AG08395 (cell line): ENCODE results near the gene ARMC6.
"Not testable (repeated sequence)": the region's sequence is repeated elsewhere in the genome, so short reads cannot be mapped to it uniquely, and the experiment has no call there.

ENCODE experiments used
- DNase-seq: peaks from one replicate; pipeline ENCODE4 v3.0.0; 2012; ENCODE audit warnings: mixed read lengths, low spot score

ARMC6 gene

DNA sequence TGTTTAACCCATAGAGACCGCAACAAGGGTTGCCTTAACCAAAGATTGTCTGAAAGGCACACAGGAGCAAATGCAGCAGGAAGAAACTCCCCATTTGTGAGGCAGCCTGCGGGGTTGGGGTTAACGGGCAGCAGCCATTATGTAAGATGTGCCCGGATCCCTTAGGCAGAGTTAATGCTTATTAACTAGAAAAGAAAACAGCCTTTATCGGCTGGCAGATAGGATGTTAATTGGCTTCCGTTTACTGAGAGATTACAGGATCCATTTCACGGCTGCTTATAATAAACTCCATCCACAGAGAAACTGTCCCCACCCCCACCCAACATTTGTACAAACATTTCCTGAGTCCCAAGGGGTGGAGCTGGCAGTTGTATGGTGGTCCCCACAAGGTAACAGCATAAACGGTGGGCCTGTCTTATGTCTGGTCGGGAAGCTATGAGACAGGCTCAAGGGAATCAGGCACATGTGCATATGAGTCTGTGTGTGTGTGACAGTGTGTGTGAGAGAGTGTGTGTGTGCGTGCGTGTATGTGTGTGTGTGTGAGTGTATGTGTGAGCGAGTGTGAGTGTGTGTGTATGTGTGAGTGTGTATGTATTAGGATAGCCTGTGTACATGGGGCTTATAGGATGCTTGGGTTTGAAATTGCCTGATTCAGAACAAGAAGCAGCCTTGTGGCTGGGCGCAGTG is 40.9 kb downstream of the ARMC6 start:
- DNase-seq, result no peak

DNA sequence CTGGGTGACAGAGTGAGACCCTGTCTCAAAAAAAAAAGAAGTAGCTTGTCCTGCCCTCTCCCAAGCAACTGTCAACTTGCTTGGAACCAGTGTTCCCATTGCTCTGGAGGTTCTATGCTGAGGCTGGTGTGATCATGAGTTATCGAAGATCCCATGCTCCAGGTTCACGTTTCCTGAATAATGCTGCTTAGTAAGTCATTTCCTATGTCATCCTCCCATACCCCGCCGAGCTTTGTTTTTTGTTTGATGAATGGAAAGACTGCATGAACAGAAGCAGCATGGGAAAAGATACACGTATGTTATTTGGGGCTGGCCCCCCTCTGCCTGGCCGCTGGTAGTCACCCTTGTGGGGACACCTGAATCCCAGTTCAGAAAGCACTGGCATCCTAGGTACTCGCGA is 41.7 kb downstream of the ARMC6 start:
- DNase-seq, result no peak

DNA sequence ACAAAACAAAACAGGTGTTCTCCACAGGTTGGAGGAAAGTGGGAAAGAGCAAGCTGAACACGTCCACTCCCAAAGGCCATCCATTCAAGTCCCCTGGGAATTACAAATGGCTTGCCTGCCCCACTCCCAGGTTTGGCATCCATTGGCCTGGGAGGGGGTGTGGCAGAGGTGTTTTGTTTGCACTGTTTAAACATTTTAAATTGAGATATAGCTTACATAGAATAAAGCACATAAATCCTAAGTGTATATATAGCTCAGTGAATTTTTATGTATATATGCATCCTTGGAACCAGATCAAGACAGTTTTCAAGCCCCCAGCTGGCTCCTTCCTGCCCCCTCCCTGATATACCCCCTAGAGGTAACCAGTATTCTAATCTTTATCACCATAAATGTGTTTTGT is 43.1 kb downstream of the ARMC6 start:
- no peak for DNase-seq

- DNase-seq, result no peak
Measured at GRCh38 chr19:19077103-19077502, 43.7 kb downstream of the ARMC6 start.

GRCh38 chr19:19078801-19079200 is 45.4 kb downstream of the ARMC6 start:
- no peak for DNase-seq

DNA sequence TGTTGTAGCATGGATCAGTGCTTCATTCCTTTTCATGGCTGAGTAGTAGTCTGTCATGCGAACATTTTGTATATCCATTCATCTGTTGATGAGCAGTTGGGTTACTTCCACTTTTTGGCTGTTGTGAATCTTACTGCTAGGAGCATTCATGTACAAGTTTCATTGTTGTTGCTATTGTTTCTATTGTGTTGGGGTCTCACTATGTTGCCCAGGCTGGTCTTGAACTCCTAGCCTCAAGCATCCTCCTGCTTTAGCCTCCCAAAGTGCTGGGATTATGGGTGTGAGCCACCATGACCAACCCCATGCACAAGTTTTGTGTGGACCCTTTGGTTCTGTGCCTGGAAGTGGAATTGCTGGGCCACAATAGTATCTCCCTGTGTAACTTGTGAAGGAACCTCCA is 46.2 kb downstream of the ARMC6 start:
- DNase-seq, result no peak

- DNase-seq, result no peak
Measured at GRCh38 chr19:19081642-19082151, 48.3 kb downstream of the ARMC6 start.

DNA sequence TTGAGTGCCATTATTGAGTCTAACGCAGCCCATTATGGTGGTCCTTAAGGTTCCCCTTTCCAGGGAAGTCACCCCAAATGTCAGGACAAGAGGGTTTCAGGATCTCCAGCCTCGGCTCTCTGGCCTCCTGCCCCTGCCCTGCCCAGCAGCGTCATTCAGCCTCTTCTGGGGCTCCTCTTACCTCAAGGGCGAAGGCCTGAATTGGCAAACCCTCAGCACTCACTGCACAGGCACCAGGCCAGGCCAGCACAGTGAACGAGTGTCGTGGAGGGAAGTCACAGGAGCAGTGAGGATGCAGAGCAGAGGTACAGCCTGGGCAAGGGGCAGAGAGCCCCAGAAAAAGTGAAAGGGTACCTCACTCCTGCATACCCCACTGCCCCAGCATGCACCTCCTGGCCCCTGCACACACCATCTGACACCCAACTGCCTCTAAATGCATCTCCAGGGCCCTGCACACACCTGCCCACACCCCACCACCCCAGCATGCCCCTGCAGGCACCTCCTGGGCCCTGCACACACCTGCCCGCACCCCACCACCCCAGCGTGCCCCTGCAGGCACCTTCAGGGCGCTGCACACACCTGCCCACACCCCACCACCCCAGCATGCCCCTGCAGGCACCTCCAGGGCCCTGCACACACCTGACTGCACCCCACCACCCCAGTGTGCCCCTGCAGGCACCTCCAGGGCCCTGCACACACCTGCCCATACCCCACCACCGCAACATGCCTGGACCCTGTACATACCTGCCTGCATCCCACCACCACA is 50.2 kb downstream of the ARMC6 start:
- no peak for DNase-seq

- no peak for DNase-seq
Measured at GRCh38 chr19:19087676-19088075, 54.3 kb downstream of the ARMC6 start.

GRCh38 chr19:19094513-19094912 is 61.1 kb downstream of the ARMC6 start:
- DNase-seq, result no peak

GRCh38 chr19:19095691-19096090 is 62.3 kb downstream of the ARMC6 start:
- no peak for DNase-seq

GRCh38 chr19:19096641-19097627 is 63.5 kb downstream of the ARMC6 start:
- no peak for DNase-seq

DNA sequence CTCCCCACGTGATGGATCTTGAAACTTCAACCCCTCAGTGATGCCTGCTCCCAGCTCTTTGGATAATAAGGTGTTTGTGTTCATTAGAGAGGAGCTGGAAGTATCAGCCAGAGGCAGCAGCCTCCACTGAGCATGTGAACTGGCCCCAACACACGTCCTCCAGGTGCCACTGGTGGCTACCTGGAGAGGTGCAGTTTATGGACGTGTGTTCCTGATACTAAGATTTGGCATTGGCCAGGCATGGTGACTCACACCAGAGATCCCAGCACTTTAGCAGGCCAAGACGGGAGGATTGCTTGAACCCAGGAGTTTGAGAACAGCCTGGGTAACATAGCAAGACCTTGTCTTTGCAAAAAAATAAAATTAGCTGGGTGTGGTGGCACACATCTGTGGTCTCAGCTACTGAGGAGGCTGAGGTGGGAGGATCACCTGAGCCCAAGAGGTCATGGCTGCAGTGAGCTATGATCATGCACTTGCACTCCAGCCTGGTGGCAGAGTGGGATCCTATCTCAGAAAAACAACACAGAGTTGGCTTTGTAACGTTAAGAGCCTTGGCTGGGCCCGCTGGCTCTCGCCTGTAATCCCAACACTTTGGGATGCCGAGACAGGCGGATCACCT is 64.8 kb downstream of the ARMC6 start:
- no peak for DNase-seq

DNA sequence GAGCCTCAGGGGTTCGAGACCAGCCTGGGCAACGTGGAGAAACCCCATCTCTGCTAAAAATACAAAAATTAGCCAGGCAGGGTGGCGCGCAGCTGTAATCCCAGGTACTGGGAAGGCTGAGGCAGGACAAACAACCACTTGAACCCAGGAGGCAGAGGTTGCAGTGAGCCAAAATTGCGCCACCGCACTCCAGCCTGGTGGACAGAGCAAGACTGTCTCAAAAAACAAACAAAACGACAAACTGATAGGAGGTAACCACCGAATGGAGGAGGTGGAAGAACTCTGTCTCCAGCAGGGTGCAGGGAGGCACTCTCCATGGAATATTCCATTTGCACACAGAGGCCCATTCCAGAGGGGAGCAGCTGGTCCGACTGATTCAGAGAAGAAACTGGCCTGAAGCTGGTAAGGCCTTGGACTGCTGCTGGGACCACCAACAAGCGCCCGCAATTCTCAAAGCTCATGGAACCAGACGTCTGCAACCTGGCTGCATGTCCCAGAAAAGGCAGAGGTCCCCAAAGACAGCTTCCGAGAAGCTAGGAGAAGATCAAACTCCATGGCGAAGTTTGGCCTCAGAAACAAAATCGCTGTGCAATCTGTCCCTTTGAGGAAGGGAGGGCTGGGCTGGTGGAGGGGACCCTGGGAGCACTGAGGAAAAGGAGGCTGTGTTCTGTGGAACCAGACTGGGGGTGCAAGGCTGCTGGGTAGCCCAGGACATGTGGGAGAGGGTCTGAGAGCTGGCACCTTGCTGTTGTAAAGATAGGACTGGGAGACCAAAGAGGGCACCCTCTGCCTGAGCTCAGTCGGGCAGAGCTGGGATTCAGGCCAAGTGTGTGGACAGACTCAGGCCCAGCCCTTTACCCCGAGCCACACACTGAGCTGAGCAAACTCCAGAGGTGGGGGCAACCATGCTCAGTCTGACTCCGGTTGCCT is 65.6 kb downstream of the ARMC6 start:
- no peak for DNase-seq

DNA sequence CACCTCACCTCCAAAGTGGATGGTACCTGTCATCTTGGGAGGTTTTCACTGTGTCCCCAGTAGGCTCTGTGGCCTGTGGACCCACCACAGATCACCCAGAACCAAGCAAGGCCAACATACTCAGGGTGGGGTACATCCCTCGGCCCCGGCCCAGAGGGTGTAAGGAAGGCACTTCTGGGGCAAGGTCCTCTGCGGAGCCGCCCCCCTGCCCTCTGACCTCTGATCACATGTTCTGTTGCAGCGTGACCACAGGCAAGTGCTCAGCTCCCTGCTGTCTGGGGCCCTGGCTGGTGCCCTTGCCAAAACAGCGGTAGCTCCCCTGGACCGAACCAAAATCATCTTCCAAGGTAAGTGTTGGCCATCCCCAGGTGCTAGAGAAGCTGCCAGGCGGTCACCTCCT is 68.1 kb downstream of the ARMC6 start:
- no peak for DNase-seq

- not testable (repeated sequence) for DNase-seq
Measured at GRCh38 chr19:19102566-19102965, 69.2 kb downstream of the ARMC6 start.

- DNase-seq, result no peak
Measured at GRCh38 chr19:19103167-19103566, 69.8 kb downstream of the ARMC6 start.

DNA sequence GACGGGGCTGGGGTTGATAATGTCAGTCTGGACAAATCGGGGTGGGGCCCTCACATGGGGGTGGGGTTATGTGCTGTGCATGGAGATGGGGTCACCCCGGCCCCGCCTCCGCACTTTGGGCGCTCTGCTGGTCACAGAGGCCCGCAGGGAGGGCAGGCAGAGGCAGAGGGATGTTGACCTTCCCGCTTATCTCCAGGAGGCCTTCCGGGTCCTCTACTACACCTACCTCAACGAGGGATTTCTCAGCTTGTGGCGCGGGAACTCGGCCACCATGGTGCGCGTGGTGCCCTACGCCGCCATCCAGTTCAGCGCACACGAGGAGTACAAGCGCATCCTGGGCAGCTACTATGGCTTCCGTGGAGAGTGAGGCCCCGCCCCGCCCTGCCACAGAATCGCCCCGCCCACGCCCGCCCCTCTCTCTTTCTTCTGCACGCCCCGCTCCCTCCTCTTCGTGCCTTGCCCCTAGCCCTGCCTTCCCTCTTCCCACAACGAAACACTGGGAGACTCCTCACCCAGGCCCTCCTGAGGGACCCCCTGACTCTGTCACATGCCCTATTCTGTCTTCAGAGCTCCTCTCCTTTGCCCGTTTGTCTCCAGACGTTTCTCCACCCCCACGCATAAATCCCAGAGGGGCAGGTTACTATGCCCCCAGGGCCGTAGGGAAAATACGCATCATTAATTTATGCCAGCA is 72.1 kb downstream of the ARMC6 start:
- DNase-seq, result peak; percentile 71

DNA sequence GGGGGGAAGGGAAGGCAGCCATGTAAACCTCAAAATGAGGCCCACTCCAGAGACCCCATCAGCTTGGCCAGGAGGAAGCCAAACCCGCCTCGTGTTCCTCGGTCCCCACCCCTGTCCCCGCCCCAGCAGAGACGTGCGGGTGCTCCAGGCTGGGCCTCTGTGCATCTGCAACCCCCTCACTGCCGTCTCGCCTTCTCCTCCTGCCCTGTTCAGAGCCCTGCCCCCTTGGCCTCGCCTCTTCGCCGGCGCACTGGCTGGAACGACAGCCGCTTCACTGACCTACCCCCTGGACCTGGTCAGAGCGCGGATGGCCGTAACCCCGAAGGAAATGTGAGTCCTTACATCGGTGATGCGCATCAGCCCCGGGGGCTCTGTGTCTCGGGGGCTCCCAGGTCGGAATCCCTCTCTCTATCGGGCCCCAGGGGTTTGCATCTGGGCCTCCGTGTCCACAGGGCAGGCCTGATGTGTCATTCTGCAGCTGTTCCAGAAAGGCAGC is 72.7 kb downstream of the ARMC6 start:
- no peak for DNase-seq

DNA sequence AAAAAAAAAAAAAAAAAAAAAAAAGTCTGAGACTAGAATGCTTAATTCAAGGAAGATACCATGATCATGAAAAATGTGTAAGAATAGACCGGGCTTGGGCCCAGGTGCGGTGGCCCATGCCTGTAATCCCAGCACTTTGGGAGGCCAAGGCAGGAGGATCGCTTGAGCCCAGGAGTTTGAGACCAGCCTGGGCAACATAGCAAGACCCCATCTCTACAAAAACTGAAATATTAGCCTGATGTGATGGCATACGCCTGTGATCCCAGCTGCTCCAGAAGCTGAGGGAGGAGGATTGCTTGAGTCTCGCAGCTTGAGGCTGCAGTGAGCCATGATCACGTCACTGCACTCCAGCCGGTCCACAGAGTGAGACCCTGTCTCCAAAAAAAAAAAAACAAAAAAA is 73.5 kb downstream of the ARMC6 start:
- not testable (repeated sequence) for DNase-seq
